Loucy (cell line): ENCODE results near the gene TBATA.

Experiments
- CTCF ChIP-seq: fragments of 200-600 bp; sonication (generic); conservative IDR thresholded peaks from 2 replicates; pipeline ENCODE4 v1.5.1; 2014; ENCODE audit warnings: mild to moderate bottlenecking, antibody characterized with exemption, low read length
- EZH2phosphoT487 ChIP-seq: fragments of 200-600 bp; IDR thresholded peaks from 2 replicates; pipeline ENCODE4 v1.6.1; 2018; ENCODE audit warnings: antibody characterized with exemption, mild to moderate bottlenecking, moderate library complexity, borderline replicate concordance

DNA sequence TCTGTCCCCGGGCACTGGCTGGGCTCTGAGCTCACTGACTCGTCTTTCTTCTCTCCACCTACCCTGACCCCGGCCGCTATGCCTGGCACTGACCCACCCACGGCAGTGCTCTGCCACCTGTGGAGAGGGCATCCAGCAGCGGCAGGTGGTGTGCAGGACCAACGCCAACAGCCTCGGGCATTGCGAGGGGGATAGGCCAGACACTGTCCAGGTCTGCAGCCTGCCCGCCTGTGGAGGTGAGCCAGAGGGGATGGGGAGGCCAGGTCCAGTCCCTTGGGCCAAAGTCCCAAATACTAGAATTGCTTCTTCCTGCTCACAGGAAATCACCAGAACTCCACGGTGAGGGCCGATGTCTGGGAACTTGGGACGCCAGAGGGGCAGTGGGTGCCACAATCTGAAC, 27.3 kb downstream of the TBATA start:
- no peak for TF ChIP-seq EZH2phosphoT487
- TF ChIP-seq CTCF, result no peak
